GM21390 (cell line): ENCODE measurements around the gene ENG.
"Not testable (repeated sequence)": the region's sequence is repeated elsewhere in the genome, so short reads cannot be mapped to it uniquely, and the experiment has no call there.

Experiments used
- ATAC-seq: cut with Tn5 transposase; IDR thresholded peaks from one replicate; pipeline ENCODE4 v1.9.1; 2021; ENCODE audit not compliant: unreplicated experiment

ENG gene

GRCh38 chr9:127796225-127796813 is 58.1 kb downstream of the ENG start:
- no peak for ATAC-seq

- no peak for ATAC-seq
Observed at GRCh38 chr9:127794001-127794791, 60.3 kb downstream of the ENG start.

DNA sequence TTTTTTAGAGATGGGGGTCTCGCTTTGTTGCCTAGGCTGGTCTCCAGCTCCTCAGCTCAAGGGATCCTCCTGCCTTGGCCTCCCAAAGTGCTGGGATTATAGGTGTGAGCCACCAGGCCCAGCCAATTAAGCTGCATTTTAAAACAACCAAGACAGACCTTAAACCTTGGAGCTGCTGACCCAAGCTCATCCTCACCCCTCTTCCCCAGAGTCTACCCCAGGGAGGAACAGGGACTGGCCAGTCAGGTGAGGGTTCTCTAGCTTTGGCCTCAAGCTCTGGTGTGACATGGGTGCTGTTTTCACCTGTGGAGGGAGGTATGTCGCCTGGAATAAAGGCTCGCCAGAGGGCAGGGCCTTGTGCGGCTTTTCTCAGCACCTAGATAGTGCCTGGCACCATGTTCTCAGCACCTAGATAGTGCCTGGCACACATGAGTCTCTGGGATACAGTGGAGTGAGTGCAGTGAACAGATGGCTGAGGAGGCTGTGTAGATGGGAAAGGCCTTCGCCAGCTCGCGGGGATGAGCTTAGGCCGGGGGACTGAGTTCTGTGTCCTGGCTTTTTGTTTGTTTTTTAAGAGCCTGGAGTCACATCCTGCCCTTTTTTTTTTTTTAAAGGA is 61.3 kb downstream of the ENG start:
- ATAC-seq, result no peak

GRCh38 chr9:127792417-127793031 is 61.9 kb downstream of the ENG start:
- no peak for ATAC-seq

GRCh38 chr9:127791085-127791484 is 63.4 kb downstream of the ENG start:
- no peak for ATAC-seq

DNA sequence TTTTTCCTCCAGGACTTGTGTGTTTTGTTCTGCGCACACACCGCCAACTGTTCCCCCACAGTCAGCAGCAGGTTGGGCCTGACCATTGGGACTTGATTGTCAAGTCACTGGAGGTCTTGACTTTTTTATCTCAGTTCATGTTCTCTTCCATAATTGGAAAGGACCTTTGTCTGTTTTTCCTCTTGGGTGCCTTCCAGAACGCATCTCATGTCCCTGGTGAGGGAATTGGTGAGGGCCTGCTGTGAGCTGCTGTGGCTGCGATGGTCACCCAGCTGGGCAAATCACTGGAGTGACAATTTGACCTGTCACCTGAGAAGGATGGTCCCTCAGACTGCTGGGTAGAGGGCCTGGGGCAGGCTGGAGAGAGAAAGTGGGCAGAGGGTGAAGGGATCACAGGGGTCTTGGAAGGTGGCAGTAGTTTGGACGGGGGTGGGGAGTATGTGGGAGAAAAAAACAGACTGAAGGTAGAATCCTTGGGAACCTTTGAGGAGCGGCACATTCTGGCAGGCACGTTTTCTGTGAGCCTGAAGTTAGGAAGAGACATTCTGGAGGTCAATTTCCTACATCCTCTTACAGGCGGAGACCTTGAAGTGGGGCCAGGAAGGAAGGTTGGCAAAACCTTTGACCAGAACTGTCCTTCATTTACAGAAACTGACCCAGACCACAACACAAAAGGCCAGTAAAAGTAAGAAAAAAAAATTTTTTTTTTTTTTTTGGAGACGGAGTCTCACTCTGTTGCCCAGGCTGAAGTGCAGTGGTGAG is 64.2 kb downstream of the ENG start:
- ATAC-seq, result no peak

GRCh38 chr9:127789179-127789578 is 65.3 kb downstream of the ENG start:
- no peak for ATAC-seq

DNA sequence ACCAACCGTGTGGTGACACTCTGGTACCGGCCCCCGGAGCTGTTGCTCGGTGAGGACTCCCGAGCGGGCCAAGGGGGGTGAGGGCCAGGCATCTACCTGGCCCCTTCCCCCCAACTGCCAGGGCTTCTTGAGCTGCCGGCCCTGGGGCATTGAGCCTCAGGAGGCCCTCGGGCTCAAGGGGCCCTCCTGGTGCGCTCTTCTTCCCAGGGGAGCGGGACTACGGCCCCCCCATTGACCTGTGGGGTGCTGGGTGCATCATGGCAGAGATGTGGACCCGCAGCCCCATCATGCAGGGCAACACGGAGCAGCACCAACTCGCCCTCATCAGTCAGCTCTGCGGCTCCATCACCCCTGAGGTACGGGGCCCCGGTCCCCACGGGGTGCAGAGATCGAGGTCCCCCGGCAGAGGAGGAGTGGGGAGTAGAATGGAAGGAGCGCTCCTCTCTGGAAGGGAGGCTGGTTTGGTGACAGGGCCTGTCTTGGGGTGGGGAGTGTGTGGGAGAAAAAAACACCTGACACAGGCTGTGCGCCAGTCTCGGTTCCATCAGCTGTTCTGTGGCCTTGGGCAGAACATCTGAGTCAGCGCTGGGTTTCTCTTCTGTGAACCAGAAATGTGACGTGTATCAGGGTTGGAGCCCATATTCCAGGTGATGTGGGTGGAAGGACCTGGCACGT is 66.0 kb downstream of the ENG start:
- no peak for ATAC-seq

DNA sequence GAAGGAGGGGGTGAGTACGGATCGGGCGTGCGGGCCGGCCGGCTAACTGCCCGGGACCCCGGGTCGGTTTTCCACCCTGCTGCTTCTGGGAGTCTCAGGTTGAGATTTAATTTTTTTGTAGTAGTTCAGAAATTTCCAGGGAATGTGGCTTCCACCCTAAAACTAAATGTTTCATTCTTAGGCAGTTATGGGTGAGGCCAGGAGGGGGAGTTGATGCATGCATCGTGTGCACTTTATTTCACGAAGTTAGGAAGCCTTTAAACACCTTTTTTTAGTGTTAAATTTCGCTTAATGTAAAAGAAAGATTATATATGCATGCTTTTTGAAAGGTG is 67.7 kb downstream of the ENG start:
- ATAC-seq, result no peak

GRCh38 chr9:127785933-127786772 is 68.3 kb downstream of the ENG start, which contains the start of gene CDK9:
Gene CDK9 (plus strand): TSS chr9:127786034. CDS start chr9:127786149, 115 bp downstream.
- ATAC-seq, result peak; percentile 66

- ATAC-seq, result peak; percentile 41
Observed at GRCh38 chr9:127785023-127785932, 69.2 kb downstream of the ENG start.

- ATAC-seq, result no peak
Observed at GRCh38 chr9:127783111-127784008, 71.1 kb downstream of the ENG start.

DNA sequence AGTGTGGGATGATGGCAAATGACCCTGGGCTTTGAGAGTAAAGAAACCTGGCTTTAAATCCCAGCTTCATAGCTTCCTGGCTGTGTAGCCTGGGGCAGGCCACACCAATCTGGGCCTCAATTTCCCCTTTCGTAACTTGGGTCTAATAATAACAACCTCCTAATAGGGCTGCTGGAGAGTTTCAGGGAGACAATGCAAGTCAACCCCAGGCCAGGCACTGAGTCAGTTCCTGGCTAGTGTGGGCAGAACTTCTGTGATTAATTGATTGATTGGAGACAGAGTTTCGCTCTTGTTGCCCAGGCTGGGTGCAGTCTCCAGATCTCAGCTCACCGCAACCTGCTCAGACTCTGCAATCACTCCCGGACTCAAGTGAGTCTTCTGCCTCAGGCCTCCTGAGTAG is 72.7 kb downstream of the ENG start:
- no peak for ATAC-seq

GRCh38 chr9:127780909-127781308 is 73.5 kb downstream of the ENG start:
- ATAC-seq, result not testable (repeated sequence)

- ATAC-seq, result no peak
Observed at GRCh38 chr9:127780126-127780885, 74.2 kb downstream of the ENG start.

GRCh38 chr9:127779136-127779981 is 75.1 kb downstream of the ENG start:
- peak; percentile 44 for ATAC-seq
